ENCODE results near the gene TMEM53. TPM values are rescaled to one million over a fixed set of nuclear protein-coding genes. Genes with fewer than 3 reads are reported as not detected.

Gene TMEM53
- total and polyA plus RNA-seq, 2 donors (not counting 3 experiments of a cell fraction or from before 2014, with no cell fraction given), result 5.3 to 16.5 TPM

DNA sequence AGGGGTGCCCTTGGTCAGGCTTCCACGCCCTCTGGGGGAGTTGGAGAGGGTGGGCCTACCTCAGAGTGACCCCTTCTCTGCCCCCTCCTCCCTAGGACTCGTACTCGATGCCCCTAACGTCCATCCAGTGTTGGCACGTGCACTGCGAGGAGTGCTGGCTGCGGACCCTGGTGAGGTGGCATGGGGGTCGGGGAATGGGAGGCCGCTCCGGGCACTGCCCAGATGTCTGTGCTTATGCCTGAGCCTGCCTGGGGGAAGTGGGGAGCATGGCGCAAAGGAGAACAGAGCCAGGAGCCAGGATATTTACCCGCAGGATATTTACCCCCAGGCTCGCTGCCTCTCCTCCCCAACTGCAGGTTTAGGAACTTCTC lies 24.5 kb downstream of the TMEM53 start:
- H3K4me3 ChIP-seq (replicated peaks in 1 of 3; ENCODE audit: insufficient read depth in 1 of 3, low read depth in 1 of 3, low read length in 3 of 3), result no peak overlapping the region
- no peak overlapping the region for H3K9ac ChIP-seq (replicated peaks; ENCODE audit: extremely low read depth, insufficient read depth, low read length)
- ChIA-PET POLR2A (no interaction called here), CTCF (interaction anchor here (5.0 kb wide), 1 partner anchor 40 kb away, joined by 109 read pairs; no protein-coding TSS in a partner anchor)
- no peak overlapping the region for H2AFZ ChIP-seq (ENCODE audit: low read depth, low read length)
- dilution Hi-C loops (cut with MboI; ENCODE audit: extremely low pct_ligation_motif_present, low sequenced_read_pairs), result no loop called here
- H3K4me1 ChIP-seq (ENCODE audit: control insufficient read depth, extremely low read depth, insufficient read depth, low read length), result no peaks in the 10 kb centered on the region
- no peaks in the 10 kb centered on the region for H3K27me3 ChIP-seq (ENCODE audit: control insufficient read depth in 2 of 2, insufficient read depth in 2 of 2, low read length in 2 of 2)
- no TSS peak for BruUV-seq (replicated peaks)
- FAIRE-seq (no peak), DNase-seq (ENCODE audit: low read depth, low spot score) (no peak)
- no peak for TF ChIP-seq JUN (IDR thresholded peaks at IDR 0.05; ENCODE audit: borderline replicate concordance, insufficient read depth, insufficient read length, low read depth)
- TF ChIP-seq, protein P1, sequence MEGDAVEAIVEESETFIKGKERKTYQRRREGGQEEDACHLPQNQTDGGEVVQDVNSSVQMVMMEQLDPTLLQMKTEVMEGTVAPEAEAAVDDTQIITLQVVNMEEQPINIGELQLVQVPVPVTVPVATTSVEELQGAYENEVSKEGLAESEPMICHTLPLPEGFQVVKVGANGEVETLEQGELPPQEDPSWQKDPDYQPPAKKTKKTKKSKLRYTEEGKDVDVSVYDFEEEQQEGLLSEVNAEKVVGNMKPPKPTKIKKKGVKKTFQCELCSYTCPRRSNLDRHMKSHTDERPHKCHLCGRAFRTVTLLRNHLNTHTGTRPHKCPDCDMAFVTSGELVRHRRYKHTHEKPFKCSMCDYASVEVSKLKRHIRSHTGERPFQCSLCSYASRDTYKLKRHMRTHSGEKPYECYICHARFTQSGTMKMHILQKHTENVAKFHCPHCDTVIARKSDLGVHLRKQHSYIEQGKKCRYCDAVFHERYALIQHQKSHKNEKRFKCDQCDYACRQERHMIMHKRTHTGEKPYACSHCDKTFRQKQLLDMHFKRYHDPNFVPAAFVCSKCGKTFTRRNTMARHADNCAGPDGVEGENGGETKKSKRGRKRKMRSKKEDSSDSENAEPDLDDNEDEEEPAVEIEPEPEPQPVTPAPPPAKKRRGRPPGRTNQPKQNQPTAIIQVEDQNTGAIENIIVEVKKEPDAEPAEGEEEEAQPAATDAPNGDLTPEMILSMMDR (IDR thresholded peaks at IDR 0.05; ENCODE audit: extremely low read depth in 1 of 2, insufficient read depth in 1 of 2, low read depth in 1 of 2, low read length in 2 of 2), result no peak
- no peak for TF ChIP-seq POLR2A (IDR thresholded peaks at IDR 0.05; ENCODE audit: low read depth, low read length)
- no peak for TF ChIP-seq POLR2AphosphoS5 (IDR thresholded peaks at IDR 0.05; ENCODE audit: insufficient read depth, low read depth, low read length)
- no peak for TF ChIP-seq FOS (IDR thresholded peaks at IDR 0.05; ENCODE audit: borderline replicate concordance, insufficient read depth, low read length)
- TF ChIP-seq MYC (IDR thresholded peaks at IDR 0.05; ENCODE audit: low read depth, low read length), result no peak
- no peak for TF ChIP-seq GATA2 (IDR thresholded peaks at IDR 0.05; ENCODE audit: insufficient read depth, insufficient read length, low read depth, low read length)
- TF ChIP-seq EZH2 (IDR thresholded peaks at IDR 0.05; ENCODE audit: borderline replicate concordance, low read depth, low read length, severe bottlenecking), result no peak
- TF ChIP-seq, protein P2, sequence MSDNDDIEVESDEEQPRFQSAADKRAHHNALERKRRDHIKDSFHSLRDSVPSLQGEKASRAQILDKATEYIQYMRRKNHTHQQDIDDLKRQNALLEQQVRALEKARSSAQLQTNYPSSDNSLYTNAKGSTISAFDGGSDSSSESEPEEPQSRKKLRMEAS (IDR thresholded peaks at IDR 0.05; ENCODE audit: insufficient read depth, insufficient read length), result no peak
- no peak overlapping the region for H3K27ac ChIP-seq (ENCODE audit: insufficient read depth, low read depth, low read length)
- no peaks in the 10 kb centered on the region for H3K79me2 ChIP-seq (ENCODE audit: control insufficient read depth, insufficient read depth, low read length)
- H3K4me2 ChIP-seq (ENCODE audit: insufficient read depth, low read length), result no peak overlapping the region
- H3K9me1 ChIP-seq (replicated peaks; ENCODE audit: control insufficient read depth, extremely low read depth, insufficient read depth, low read length), result no peaks in the 10 kb centered on the region
- H3K36me3 ChIP-seq (ENCODE audit: control insufficient read depth in 2 of 2, extremely low read depth in 1 of 2, insufficient read depth in 2 of 2, low read length in 2 of 2), result peaks cover 0 to 37% of the 10 kb centered on the region in 2 experiments
- no peaks in the 10 kb centered on the region for H4K20me1 ChIP-seq (replicated peaks; ENCODE audit: control insufficient read depth, extremely low read depth, insufficient read depth, low read length)
- H3K9me3 ChIP-seq (replicated peaks; ENCODE audit: control insufficient read depth, insufficient read depth, low read length), result no peaks in the 10 kb centered on the region
- intact Hi-C loops (cut with micrococcal nuclease), result no loop called here

Data from endothelial cell of umbilical vein (primary cell).